T-helper 1 cell treated with Interleukin-12 subunit alpha and Interleukin-12 subunit beta and Interleukin-4 antibody, amounts not matched to agents 30 ng/mL and 1 ng/mL, for 36 hours (primary cell): Measurements from ENCODE around the gene GPD1L. TPM values are rescaled to one million over a fixed set of nuclear protein-coding genes. Genes with fewer than 3 reads are reported as not detected.

Source experiments
- intact Hi-C: fragments of 100-400 bp; cut with micrococcal nuclease; formaldehyde crosslinking; loops from one replicate; pipeline ENCODE4 v1.15.1; 2024
- total RNA-seq: library from RNA; stranded (reverse); gene quantifications from 2 replicates; pipeline ENCODE4 v1.2.3, GENCODE V29; 2022

GPD1L gene
- total RNA-seq, 1 donor from 2014 or later, result 20.6 TPM

DNA sequence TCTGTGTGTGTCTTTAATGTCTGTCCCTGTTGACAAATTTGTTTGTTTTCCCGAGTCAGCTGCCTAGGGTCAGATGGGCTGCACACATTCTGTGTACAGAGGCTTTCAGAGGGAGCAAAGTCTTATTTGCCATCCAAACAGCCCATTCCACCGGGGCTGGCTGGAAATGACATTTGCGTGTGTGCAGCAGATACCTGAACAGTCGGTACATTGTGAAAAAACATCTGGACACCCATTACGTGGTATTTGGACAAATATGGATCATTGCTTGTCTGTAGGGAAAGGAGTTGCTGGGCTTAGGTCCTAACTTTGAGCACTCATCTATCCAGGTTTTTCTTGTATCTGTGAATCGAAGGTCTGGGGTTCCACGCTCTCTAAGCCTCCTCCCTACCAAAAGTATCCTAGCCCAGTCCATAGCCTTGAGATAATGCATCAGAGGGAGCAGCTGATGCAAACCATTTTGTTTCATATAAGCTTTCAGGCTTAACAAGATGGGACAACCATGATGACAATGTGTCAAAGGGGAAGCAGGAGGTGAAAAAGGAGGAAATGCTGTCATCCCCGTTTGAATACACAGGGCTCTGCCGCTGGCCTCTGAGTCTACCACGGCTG, 109.9 kb downstream of the GPD1L start:
- intact Hi-C loops, result no loop called here

DNA sequence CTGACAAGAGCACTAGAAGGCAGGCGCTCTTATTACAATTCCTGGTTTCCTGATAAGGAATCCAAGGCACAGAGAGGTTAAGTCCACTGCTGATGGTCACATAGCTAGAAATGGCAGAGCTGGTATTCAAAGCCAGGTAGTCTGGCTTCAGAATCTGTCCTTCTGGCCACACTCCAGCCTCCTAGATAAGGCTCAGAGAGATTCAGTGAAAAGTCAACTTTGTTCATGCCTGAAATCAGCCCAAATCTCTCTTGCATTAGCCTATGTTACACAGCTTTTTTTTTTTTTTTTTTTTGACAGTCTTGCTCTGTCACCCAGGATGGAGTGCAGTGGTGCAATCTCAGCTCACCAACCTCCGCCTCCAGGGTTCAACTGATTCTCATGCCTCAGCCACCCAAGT, 110.9 kb downstream of the GPD1L start:
- intact Hi-C loops, result no loop called here

Other genes with a start within 250 kb of the GPD1L start
- gene OSBPL10, start 125.4 kb upstream of the GPD1L start, total RNA-seq, result 4.7 and 4.9 TPM in 2 replicates
- gene ZNF860, start 124.9 kb upstream of the GPD1L start, total RNA-seq, result 0.10 and 0.20 TPM in 2 replicates
- 5.8 and 8.5 TPM in 2 replicates for gene CMTM8, start 132.1 kb downstream of the GPD1L start, total RNA-seq